Fibroblast of pulmonary artery (primary cell): Measurements from ENCODE around the gene S100A14.
A peak's percentile ranks its signal among the peaks of the same experiment; 100 is the strongest.

Source experiments
- DNase-seq: peaks from one replicate; pipeline ENCODE4 v3.0.0-alpha.2; 2010; ENCODE audit warnings: low read depth
- H3K4me3 ChIP-seq: replicated peaks from 2 replicates; pipeline ENCODE4 v1.5.1; 2011; ENCODE audit warnings: low read depth, mild to moderate bottlenecking, control low read depth, low read length, moderate library complexity
- CTCF ChIP-seq: IDR thresholded peaks from 2 replicates; pipeline ENCODE4 v1.5.1; 2011; ENCODE audit warnings: mild to moderate bottlenecking, control low read depth, low read length, inconsistent platforms; ENCODE audit errors: missing control alignments

The S100A14 gene

GRCh38 chr1:153570874-153571273 is 45.3 kb downstream of the S100A14 start:
- H3K4me3 ChIP-seq, result no peak overlapping the region
- no peak for DNase-seq
- TF ChIP-seq CTCF, result no peak

DNA sequence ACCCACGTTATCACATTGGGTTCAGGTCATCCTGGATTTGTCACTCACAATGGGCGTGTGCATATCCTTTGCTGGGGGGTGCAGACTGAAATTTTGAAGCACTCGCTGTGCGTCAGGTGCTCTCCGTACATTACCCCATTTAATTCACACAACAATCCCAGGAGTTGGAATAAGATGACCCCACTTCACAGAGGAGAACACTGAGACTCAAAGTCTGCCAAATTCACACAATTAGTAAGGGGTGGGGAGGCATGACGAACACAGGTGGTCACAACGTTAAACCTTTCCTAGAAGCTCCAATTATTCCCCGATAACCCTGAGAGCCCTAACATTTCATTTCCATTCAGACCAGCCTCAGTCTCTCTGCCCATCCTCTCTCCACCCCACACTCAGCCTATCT is 46.7 kb downstream of the S100A14 start:
- DNase-seq, result no peak
- H3K4me3 ChIP-seq, result no peak overlapping the region
- TF ChIP-seq CTCF, result no peak

DNA sequence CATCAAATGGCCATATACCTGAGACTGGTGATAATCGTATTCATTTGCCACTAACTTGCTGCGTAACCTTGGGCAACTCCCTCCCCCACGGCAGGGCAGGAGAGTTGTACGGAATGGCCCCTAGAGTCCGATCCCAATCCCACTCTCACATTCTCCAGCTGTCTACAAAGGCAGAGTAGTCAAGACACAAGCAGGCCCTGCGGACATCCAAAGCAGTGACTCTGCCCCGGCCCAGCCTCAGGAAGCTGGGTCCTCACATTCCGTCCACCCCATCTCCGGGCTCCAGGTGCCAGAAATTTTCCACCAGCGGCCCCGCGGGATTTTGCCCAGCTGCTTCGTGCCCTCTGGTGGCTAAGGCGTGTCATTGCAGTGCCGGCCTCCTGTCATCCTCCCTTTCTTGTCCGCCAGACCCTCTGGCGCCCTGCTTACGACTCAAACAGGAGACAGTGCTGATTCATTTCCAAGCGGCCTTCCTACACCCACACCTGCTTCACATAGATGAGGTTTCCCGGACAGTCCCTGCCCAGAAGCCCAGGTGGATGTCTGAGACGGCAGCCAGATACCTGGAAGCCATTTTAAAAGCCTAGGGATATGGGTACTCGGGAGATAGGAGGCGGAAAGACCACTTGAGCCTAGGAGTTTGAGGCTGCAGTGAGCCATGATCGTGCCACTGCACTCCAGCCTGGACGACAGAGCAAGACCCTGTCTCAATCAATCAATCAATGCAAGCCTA is 47.6 kb downstream of the S100A14 start:
- DNase-seq, result peak; percentile 89
- H3K4me3 ChIP-seq, result no peak overlapping the region
- TF ChIP-seq CTCF, result peak; percentile 98

DNA sequence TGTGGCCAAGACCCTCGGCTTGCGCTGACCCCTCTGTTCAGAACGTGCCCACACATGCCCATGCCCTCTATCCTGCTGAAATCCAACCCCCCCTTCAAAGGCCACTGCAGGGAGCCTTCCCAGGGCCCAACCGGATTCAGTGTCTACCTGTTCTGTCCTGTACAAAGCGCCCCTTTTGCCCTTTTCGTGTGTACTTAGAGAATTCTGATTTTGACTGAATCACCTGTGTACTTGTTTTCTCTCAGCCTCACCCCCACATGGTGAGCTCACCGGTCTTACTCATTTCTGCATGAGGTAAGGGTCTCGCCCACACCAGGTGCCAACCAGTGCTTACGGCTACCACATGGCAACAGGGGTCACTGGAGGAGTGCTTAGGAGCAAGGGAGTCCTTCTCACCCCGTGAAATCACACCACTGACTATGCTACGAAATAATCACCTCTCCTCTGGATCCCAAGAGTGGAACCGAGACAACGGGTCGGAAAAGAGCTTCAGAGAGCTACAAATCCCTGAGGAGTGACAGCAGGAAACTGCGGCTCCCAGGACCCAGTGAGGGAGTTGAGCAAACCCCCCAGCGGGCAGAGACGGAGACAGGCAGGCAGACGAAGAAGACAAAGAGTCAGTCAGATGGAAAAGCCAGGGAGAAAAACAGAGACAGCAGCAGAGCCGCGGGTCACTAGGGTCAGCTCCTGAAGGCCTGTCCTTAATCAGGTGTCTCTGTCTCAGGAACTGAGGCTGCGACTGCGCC is 48.3 kb downstream of the S100A14 start:
- H3K4me3 ChIP-seq, result no peak overlapping the region
- no peak for TF ChIP-seq CTCF
- DNase-seq, result no peak

- peak; percentile 98 for DNase-seq
- no peak overlapping the region for H3K4me3 ChIP-seq
- TF ChIP-seq CTCF, result no peak
Measured at GRCh38 chr1:153566414-153567371, 49.4 kb downstream of the S100A14 start.

DNA sequence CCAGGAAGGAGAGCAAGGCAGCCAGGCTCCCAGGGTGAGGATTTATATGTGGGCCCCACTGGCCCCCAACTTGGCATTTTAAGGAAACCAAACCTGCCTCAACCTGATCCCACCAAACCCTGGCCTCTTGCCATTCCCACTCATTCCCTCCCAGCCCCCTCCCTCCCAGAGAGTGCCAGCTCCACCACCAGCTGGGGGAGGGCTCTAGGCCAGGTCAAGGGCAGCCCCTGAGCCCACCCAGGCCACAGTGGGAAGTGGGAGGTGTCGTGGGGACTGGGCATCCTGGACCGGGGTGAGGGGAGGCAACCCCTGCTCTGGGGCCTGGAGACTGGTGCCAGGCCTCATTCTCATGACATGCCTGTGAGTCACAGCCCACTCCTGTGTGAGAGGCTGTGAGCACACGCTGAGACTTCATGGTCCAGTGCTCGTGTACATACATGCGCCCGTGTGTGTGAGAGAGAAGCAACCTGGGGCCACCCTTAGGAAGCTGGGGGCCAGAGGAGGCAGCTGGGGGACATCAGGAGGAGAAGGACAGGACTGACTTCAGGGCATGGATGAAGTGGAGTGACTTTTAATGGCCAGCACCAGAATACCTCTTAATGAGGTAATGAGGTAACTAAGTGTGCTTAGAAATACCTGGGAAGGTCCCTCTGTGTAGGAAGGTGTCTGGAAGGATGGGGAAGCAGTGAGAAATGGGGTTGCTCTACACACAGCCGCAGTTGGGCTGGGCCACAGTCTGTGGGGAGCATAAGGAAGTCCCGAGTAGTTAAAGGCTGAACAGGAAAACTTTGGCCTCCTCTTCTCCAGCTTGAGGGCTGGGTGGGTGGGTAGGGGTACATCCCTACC is 50.4 kb downstream of the S100A14 start, which contains the start of gene S100A2:
S100A2 (minus strand) TSS at position 316 of the 846 bp plus-strand sequence. CDS start 1,967 bp downstream, outside the sequence.
- no peak within 1 kb of the TSS for H3K4me3 ChIP-seq
- DNase-seq, result peak; percentile 84
- TF ChIP-seq CTCF, result no peak
